Measurements from ENCODE around the gene ATP2B2. TPM values are rescaled to one million over a fixed set of nuclear protein-coding genes. Genes with fewer than 3 reads are reported as not detected.

Gene ATP2B2
- total RNA-seq, 1 donor = 0.27 TPM

DNA sequence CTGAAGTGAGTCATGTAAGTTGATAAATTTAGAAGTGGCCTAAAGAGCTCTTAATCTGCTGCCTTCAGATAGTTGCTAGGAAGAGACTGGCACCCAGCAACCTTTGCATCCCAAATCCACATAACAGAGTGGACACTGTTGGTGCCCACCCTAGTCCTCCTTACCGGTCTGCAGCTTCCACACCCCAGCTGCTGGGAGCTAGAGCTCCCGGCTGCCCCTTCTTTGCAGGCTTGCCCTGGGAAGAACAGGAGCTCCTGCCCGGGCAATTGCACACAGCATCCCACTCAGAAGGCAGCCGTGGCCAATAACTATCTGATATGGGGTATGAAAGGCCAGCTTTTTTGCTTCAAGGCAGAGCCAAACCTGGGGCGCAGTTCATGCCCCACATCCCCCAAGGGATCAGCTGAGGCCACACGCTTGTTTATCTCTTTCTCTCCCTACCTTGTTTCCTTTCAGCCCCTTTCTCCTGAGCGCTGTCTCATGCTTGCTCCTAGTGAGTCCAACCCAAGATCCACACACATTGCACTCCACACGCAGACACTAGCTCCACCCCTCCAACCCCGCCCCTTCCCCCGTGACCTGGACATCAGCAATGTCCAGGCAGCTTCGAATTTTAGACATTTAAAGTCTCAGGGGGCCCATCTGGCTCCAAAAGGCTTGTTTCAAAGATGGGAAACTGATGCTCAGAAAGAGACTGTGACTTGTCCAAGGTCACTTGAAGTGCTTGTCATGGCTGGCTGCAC lies 9.1 kb downstream of the ATP2B2 start:
- DNase-seq (ENCODE audit: low read depth in 2 of 3, low spot score in 2 of 3) = no peak

GRCh38 chr3:10495614-10496013 lies 9.8 kb downstream of the ATP2B2 start:
- DNase-seq (ENCODE audit: low read depth in 2 of 3, low spot score in 2 of 3) = no peak

DNA sequence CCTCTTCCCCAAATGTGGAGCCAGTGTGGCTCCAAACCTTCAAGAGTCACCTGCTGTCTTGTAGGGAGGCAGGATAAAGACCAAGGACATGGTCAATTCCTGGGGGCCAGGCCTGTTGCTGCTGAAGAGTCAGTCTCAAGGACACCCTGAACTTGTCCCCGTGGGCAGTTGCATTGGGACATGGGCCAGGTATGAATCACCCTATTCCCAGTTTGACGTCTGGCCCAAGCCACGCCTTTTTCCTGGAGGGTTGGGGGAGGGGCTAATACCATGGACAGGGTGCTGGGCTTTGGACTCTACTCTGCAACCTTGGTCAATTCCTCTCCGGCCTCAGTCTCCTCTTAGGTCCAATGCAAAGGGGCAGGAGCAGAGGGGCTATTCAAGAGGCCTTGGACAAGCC lies 10.4 kb downstream of the ATP2B2 start:
- DNase-seq (ENCODE audit: low read depth in 2 of 3, low spot score in 2 of 3) = no peak

GRCh38 chr3:10494180-10494579 lies 11.2 kb downstream of the ATP2B2 start:
- no peak for DNase-seq (ENCODE audit: low read depth in 2 of 3, low spot score in 2 of 3)

DNA sequence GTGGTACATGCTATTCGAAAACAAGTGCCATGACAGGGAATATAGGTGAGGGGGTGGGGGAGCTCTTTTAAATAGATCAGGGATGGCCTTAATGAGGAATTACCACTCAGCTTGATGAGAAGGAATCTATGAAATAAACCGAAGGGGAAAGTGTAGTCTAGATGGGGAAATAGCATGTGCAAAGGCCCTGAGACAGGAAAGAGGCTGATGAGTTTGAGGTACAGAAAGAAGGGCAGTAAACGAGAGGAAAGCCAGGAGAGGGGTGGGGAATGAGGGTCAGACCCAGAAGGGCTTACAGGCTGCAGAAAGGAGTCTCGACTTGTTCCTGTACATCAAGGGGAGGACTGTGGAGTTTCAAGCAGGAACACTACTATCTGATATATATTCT lies 12.2 kb downstream of the ATP2B2 start:
- DNase-seq (ENCODE audit: low read depth in 2 of 3, low spot score in 2 of 3) = no peak

DNA sequence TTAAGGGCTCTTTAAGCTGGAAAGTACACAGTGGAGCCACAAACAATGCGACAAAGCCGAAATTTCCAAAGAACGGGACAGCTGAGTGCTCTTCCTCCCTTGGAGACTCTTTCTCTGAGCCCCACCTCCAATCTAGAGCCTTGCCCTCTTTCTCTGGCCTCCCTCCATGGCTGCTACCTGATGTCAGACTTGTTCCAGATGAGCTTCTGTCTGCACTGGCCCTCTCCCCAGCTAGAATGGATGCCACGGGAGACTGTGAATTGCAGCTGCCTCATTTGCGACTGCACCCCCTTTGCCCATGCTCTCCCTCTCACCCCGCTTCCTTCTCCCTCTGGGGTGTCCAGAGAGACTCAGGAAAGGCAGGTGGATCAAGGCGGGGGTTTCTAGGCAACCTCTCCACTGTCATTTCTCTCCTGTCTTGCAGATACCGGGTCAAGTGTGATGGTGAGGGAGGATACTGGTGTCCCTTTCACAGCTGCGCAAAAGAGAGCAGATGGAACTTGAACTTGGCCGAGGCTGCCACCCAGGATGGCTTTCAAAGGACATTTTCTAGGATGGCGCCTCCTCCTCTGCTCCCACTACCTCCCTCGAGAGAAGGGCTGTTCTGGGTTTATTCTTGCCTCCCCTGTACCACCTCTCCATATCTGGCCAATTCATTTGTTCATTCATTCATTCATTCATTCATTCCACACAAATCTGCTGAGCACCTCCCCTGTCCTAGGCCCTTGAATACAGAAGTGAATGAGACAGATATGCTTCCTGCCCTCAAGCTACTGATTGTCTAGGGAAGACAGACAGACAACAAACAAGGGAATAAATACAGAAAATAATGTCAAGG lies 12.8 kb downstream of the ATP2B2 start:
- no peak for DNase-seq (ENCODE audit: low read depth in 2 of 3, low spot score in 2 of 3)

GRCh38 chr3:10489746-10490483 lies 15.5 kb downstream of the ATP2B2 start:
- DNase-seq (ENCODE audit: low read depth in 2 of 3, low spot score in 2 of 3) = no peak

DNA sequence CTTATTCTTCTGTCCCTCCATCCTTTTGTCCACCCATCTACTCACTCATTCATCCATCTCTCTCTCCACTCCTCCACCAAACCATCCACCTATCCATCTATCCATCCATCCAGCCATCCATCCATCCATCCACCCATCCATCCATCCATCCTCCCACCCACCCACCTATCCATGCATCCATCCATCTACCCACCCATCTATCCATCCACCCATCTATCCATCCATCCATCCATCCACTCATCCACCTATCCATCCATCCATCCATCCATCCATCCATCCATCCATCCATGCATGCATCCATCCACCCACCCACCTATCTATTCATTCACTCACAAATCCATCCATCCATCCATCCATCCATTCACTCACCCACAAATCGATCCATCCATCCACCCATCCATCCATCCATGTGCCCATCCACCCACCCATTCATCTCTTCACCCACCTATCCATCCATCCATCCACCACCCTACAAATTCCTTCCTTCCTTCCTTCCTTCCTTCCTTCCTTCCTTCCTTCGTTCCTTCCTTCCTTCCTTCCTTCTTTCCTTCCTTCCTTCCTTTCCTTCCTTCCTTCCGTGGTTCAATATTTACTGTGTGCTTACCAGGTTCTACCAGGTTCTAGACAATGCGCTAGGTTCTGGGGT lies 17.3 kb downstream of the ATP2B2 start:
- no peak for DNase-seq (ENCODE audit: low read depth in 2 of 3, low spot score in 2 of 3)

DNA sequence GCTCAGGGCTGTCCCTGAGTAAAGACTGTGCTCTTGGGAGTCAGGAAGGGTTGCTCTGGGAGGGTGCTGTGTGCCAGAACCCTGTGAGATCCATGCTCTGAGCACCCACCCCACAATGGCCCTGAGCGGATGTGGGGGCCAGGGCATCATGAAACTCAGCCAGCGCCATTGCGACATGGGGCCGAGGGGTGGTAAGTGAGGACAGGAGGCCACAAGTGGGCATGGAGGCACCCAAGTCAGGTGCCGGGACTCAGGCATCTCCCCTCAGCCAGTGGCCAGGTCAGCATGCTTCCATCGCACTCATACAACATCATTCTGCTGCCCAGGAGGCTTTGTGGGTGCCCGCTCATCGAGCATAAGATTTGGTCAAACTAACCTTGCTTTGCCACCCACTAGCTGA lies 19.6 kb downstream of the ATP2B2 start:
- no peak for DNase-seq (ENCODE audit: low read depth in 2 of 3, low spot score in 2 of 3)

DNA sequence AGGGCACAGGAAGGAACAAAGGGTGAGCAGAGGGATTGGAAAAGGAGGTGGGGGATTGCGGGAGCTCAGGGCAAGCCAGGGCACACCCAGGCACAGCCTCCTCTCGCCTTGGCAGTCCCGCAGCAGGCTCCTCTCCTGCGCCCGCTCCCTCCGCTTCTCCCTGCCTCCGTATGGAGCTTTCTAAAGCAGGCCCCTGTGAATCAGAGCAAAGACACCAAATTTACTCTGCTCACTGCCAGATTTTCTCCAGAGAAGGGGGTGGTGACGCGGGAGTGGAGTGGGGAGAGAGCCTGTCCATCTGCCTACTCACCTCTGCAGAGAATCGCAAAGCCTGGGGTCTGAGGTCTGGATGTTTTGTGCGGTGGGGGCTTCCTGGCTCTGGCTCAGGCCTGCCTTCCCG lies 20.0 kb downstream of the ATP2B2 start:
- no peak for DNase-seq (ENCODE audit: low read depth in 2 of 3, low spot score in 2 of 3)

DNA sequence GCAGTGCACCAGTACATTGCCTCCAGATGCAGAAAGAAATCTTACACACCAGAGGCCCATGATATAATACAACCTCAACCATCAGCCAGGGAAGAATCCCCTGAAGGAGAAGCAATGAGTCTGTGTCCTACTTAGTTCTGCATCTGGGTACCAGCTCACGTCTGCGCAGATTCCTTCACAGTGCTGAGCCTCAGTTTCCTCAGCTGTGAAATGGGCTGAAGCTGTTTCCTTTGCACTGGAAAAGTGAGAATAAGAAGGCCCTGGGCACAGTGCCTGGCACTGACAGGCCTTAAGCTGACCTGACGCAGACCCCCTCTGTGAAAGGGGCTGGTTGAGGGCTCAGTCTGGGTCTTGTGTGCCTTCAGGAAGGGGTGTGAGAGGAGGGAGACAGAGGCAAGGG lies 20.7 kb downstream of the ATP2B2 start:
- DNase-seq (ENCODE audit: low read depth in 2 of 3, low spot score in 2 of 3) = no peak

DNA sequence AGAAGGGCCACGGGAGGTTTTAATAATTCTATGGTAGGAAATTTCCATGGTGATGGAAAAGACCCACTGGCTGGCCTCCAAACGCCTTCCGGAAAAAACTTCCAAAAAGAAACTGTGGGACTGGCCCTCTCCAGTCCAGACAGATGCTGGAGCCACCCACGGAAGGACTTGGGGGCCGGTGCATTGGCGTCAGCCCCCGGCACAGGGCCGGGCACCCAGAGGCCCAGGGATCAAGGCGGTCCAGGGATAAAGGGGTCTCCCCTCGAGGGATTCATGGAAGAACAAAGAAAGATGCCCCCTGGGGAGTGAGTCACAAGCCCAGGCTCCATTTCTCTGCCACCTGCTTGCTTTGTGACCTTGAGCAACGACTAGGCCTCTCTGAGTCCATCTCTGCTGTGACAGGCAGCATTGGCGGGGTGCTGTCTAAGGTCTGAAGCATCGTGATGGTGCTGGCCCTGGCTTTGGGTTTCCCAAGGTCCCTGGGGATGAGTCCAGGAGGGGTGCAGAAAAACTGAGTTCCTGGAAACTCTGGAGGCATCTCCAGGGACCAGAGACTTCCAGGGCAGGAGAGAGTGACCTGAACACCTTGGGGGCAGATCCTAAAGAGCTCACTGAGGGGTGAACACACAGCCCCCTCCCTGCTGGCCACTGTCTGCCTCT lies 21.6 kb downstream of the ATP2B2 start:
- no peak for DNase-seq (ENCODE audit: low read depth in 2 of 3, low spot score in 2 of 3)

- no peak for DNase-seq (ENCODE audit: low read depth in 2 of 3, low spot score in 2 of 3)
These were observed 22.1 kb downstream of the ATP2B2 start for GRCh38 chr3:10483364-10483675.

DNA sequence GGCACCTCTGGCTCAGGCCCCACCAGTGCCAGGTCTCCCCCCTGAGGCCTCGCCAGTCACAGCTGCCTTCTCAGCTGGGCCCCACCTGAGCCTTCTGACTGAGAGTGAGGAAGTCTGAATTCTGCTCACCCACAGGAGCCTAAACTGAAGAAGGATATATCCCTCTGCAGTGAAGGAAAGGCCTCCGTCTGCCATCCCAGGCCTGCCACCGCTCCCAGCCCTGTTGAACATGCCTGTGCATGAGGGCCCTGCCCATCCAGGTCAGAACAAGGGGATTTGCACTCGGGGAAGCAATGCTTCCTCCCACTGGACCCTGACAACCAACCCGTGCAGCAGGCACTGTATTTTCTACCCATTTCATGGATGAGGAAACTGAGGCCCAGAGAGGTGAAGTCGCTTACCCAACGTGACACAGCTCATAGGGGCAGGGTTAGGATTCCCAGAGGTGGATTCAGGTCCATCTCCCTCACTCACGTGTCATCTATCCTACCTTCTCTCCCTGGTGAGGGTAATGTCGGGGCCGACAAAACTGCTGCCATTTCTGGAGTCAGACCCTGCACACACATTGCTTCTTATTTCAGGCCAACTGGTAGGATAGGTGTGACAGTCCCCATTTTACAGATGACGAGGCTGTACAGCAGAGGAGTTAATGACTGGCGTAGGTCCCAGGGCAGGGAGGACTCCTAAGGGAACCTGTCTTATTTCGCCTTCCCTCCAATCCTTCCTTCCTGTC lies 22.6 kb downstream of the ATP2B2 start:
- no peak for DNase-seq (ENCODE audit: low read depth in 2 of 3, low spot score in 2 of 3)

DNA sequence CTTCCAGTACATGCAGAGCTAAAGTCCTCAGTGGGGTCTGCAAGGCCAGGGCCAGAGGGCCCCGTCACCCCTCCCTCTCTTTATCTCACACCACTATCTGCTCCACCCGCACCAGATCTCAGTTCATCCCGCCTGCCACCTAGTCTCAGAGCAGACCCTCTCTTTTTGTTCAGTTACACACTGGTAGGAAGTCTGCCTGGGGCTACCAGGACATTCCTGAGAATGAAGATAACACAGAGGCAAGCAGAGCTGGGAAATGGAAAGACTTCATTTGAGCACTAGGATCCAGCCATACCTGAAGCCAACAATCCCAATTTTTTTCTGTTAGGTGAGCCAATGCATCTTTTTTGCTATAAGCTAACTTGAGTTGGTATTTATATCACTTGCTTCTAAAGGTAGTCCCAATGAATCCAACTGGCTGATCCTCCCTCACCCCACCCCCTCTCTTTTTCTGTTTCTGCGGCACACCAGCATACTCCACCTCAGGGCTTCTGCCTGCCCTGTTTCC lies 24.5 kb downstream of the ATP2B2 start:
- no peak for DNase-seq (ENCODE audit: low read depth in 2 of 3, low spot score in 2 of 3)

- no peak for DNase-seq (ENCODE audit: low read depth in 2 of 3, low spot score in 2 of 3)
These were observed 26.1 kb downstream of the ATP2B2 start for GRCh38 chr3:10479311-10479710.

GRCh38 chr3:10475983-10476382 lies 29.4 kb downstream of the ATP2B2 start:
- no peak for DNase-seq (ENCODE audit: low read depth in 2 of 3, low spot score in 2 of 3)

- DNase-seq (ENCODE audit: low read depth in 2 of 3, low spot score in 2 of 3) = no peak
These were observed 30.5 kb downstream of the ATP2B2 start for GRCh38 chr3:10474847-10475246.

DNA sequence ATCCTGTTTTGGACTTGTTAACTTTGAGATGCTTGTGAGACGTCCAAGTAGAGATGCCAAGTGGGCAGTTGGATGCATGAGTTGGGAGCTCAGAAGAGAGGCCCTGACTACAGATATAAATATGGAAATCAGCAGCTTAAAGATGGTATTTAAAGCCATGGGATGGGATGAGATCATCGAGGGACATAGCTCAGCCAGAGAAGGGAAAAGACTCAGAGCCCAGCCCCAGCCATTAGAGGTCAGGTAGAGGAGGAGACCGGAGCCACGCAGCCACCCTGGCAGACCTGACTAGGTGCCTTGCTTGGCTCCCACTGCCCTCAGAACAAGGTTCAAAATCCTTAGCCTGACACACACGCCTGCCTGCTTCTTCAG lies 31.1 kb downstream of the ATP2B2 start:
- no peak for DNase-seq (ENCODE audit: low read depth in 2 of 3, low spot score in 2 of 3)

Data from hematopoietic multipotent progenitor cell (in vitro differentiated cells).